ACC112 (cell line): Measurements from ENCODE around the gene CYP4F12.
"Not testable (repeated sequence)": the region's sequence is repeated elsewhere in the genome, so short reads cannot be mapped to it uniquely, and the experiment has no call there.

Experiments
- H2AFZ ChIP-seq: fragments of 200-600 bp; sonication (generic); one replicate; pipeline ENCODE4 v1.6.0; 2017; ENCODE audit warnings: antibody characterized with exemption, low read length; ENCODE audit not compliant: unreplicated experiment
- H3K27ac ChIP-seq: fragments of 200-600 bp; sonication (generic); 2 replicates; pipeline ENCODE4 v1.5.1; 2014; ENCODE audit warnings: low read depth, mild to moderate bottlenecking, antibody characterized with exemption, low read length, moderate library complexity
- H3K27me3 ChIP-seq: fragments of 200-600 bp; sonication (generic); 2 replicates; pipeline ENCODE4 v1.6.1; 2014; ENCODE audit warnings: mild to moderate bottlenecking, antibody characterized with exemption, low read length, moderate library complexity, mixed read lengths; ENCODE audit not compliant: insufficient read depth
- H3K36me3 ChIP-seq: fragments of 200-600 bp; sonication (generic); 2 replicates; pipeline ENCODE4 v1.6.1; 2016; ENCODE audit warnings: mild to moderate bottlenecking, antibody characterized with exemption, low read length, moderate library complexity, mixed read lengths; ENCODE audit not compliant: insufficient read depth
- H3K4me1 ChIP-seq: fragments of 200-600 bp; sonication (generic); one replicate; pipeline ENCODE4 v1.6.1; 2016; ENCODE audit warnings: low read length, mixed read lengths; ENCODE audit not compliant: insufficient read depth, unreplicated experiment, control insufficient read depth
- H3K4me3 ChIP-seq: fragments of 200-600 bp; sonication (generic); 2 replicates; pipeline ENCODE4 v1.5.1; 2014; ENCODE audit warnings: mild to moderate bottlenecking, low read depth, low read length
- H3K79me2 ChIP-seq: fragments of 200-600 bp; sonication (generic); one replicate; pipeline ENCODE4 v1.6.0; 2016; ENCODE audit warnings: low read length; ENCODE audit not compliant: control insufficient read depth, unreplicated experiment, insufficient read depth

Gene CYP4F12

DNA sequence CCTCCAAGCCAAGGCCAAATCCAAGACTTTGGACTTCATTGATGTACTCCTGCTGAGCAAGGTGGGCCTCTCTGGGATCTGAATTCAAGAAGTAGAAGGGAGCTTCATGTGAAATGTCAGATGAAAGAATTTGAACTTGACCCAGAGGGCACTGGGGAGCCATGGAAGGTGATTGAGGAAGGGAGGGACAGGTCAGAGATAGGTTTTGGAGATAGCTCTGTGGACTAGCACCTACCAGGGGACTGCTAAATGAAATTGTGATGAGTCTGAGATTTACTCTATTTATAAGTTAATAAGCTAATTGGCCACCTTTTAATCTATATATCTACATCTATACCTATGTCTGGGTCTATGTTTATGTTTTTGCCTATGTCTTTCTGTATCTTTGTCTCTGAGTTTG, 22.8 kb upstream of the CYP4F12 start:
- not testable (repeated sequence) for H3K36me3 ChIP-seq, H3K4me1 ChIP-seq, H3K27me3 ChIP-seq, H3K27ac ChIP-seq, H3K4me3 ChIP-seq, H2AFZ ChIP-seq, H3K79me2 ChIP-seq

GRCh38 chr19:15651791-15652190, 21.1 kb upstream of the CYP4F12 start:
- H2AFZ ChIP-seq = no peak overlapping the region
- H3K79me2 ChIP-seq = no peaks in the 10 kb centered on the region
- H3K27me3 ChIP-seq = no peaks in the 10 kb centered on the region
- H3K36me3 ChIP-seq = no peaks in the 10 kb centered on the region
- no peak overlapping the region for H3K4me3 ChIP-seq
- H3K27ac ChIP-seq = no peak overlapping the region
- no peaks in the 10 kb centered on the region for H3K4me1 ChIP-seq

DNA sequence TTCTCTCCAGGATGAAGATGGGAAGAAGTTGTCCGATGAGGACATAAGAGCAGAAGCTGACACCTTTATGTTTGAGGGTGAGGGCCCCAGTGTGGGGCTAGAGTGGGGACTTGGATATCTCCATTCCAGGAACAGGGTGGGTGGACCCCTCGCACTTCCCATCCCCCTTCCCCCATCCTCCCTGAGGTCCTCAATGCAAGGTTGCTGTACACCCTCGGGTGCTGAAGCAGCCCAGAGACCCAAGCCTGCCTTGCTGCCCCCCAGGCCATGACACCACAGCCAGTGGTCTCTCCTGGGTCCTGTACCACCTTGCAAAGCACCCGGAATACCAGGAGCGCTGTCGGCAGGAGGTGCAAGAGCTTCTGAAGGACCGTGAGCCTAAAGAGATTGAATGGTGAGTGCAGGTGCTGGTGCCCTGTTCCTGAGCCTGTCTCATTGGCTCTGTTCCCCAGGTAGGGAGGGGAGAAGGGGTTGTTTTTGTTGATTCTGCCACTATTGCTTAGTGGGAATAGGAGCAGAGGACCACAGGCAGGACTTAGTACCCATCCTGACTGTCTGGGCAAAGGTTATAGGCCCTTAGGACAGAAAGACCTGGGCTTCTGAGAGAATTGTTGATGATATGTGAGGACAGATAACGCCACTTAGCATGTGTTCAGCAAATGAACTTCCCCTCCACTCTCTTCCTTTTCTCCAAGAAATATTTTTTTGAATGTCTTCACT, 20.2 kb upstream of the CYP4F12 start:
- Histone ChIP-seq H3K79me2 (no peaks in the 10 kb centered on the region), H3K4me1 (no peaks in the 10 kb centered on the region), H3K36me3 (no peaks in the 10 kb centered on the region), H2AFZ (no peak overlapping the region), H3K27ac (no peak overlapping the region), H3K27me3 (no peaks in the 10 kb centered on the region), H3K4me3 (no peak overlapping the region)

DNA sequence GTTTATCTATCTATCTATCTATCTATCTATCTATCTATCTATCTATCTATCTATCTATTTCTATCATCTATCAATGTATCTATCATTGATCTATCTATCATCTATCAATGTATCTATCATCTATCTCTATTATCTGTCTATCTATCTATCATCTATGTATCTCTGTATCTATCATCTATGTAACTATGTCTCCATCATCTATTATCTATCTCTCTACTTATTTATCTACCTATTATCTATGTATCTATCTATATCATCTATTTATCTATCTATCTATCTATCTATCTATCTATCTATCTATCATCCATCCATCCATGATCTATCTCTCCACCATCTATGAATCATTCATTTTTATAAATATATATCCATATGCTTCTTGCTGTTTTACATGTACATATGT, 16.4 kb upstream of the CYP4F12 start:
- no peak overlapping the region for H3K4me3 ChIP-seq
- no peaks in the 10 kb centered on the region for H3K4me1 ChIP-seq
- H2AFZ ChIP-seq = no peak overlapping the region
- H3K27ac ChIP-seq = no peak overlapping the region
- H3K36me3 ChIP-seq = no peaks in the 10 kb centered on the region
- no peaks in the 10 kb centered on the region for H3K79me2 ChIP-seq
- H3K27me3 ChIP-seq = no peaks in the 10 kb centered on the region

- no peaks in the 10 kb centered on the region for H3K79me2 ChIP-seq
- H3K27ac ChIP-seq = no peak overlapping the region
- no peaks in the 10 kb centered on the region for H3K36me3 ChIP-seq
- H3K4me3 ChIP-seq = no peak overlapping the region
- no peaks in the 10 kb centered on the region for H3K4me1 ChIP-seq
- no peak overlapping the region for H2AFZ ChIP-seq
- H3K27me3 ChIP-seq = no peaks in the 10 kb centered on the region
Observed at GRCh38 chr19:15663247-15663646, 9.6 kb upstream of the CYP4F12 start.

- Histone ChIP-seq H3K4me1 (no peaks in the 10 kb centered on the region), H3K36me3 (no peaks in the 10 kb centered on the region), H3K79me2 (no peaks in the 10 kb centered on the region), H2AFZ (no peak overlapping the region), H3K4me3 (no peak overlapping the region), H3K27ac (no peak overlapping the region), H3K27me3 (no peaks in the 10 kb centered on the region)
Observed at GRCh38 chr19:15666186-15666585, 6.7 kb upstream of the CYP4F12 start.

- no peaks in the 10 kb centered on the region for H3K36me3 ChIP-seq
- no peak overlapping the region for H3K27ac ChIP-seq
- no peaks in the 10 kb centered on the region for H3K79me2 ChIP-seq
- H2AFZ ChIP-seq = no peak overlapping the region
- no peaks in the 10 kb centered on the region for H3K4me1 ChIP-seq
- H3K27me3 ChIP-seq = no peaks in the 10 kb centered on the region
- H3K4me3 ChIP-seq = no peak overlapping the region
Observed at GRCh38 chr19:15666883-15667282, 6.0 kb upstream of the CYP4F12 start.

GRCh38 chr19:15669440-15669839, 3.4 kb upstream of the CYP4F12 start:
- H3K27ac ChIP-seq = no peak overlapping the region
- no peaks in the 10 kb centered on the region for H3K27me3 ChIP-seq
- no peak overlapping the region for H3K4me3 ChIP-seq
- no peaks in the 10 kb centered on the region for H3K79me2 ChIP-seq
- no peaks in the 10 kb centered on the region for H3K36me3 ChIP-seq
- H2AFZ ChIP-seq = no peak overlapping the region
- H3K4me1 ChIP-seq = no peaks in the 10 kb centered on the region

GRCh38 chr19:15669891-15670290, 3.0 kb upstream of the CYP4F12 start:
- Histone ChIP-seq H3K4me1 (no peaks in the 10 kb centered on the region), H3K27me3 (no peaks in the 10 kb centered on the region), H2AFZ (no peak overlapping the region), H3K4me3 (no peak overlapping the region), H3K27ac (no peak overlapping the region), H3K79me2 (no peaks in the 10 kb centered on the region), H3K36me3 (no peaks in the 10 kb centered on the region)

GRCh38 chr19:15671237-15671821, 1.6 kb upstream of the CYP4F12 start:
- Histone ChIP-seq H3K4me3 (no peak overlapping the region), H3K36me3 (no peaks in the 10 kb centered on the region), H3K79me2 (no peaks in the 10 kb centered on the region), H3K27ac (no peak overlapping the region), H2AFZ (no peak overlapping the region), H3K27me3 (no peaks in the 10 kb centered on the region), H3K4me1 (no peaks in the 10 kb centered on the region)

DNA sequence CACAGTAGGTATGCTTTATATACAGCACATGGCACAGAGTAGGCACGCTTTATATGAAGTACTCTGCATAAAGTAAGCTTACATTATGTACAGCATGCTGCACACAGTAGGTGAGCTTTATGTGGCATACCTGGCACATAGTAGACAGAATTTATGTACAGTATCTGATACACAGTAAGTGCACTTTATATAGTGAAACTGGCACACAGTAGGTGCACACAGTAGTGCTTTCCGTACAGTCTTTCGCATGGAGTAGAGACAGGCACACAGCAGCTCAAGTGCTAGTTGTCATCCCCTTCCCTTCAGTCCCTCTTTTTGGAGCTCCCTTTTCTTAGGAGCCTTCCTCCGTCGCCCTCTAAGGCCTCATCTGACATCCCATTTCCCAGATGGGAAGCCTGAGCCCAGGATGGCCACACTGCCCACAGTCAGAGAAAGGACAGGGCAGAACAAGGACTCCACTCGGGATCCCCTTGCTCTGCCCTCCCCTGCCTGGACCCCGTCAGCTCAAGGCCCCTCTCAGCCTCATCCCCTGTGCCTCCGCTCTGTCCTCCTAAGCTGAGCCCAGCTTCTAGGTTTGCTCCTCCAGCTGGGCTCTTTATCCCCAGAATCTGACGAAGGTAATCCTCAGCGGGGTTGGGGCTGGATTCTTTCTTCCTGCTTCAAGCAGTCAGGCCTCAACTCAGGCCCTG, 852 bp upstream of the CYP4F12 start:
- H3K79me2 ChIP-seq = no peaks in the 10 kb centered on the region
- no peaks in the 10 kb centered on the region for H3K4me1 ChIP-seq
- no peaks in the 10 kb centered on the region for H3K27me3 ChIP-seq
- no peak overlapping the region for H3K27ac ChIP-seq
- H2AFZ ChIP-seq = no peak overlapping the region
- H3K36me3 ChIP-seq = no peaks in the 10 kb centered on the region
- no peak overlapping the region for H3K4me3 ChIP-seq
